IMR-90 (cell line): ENCODE measurements around the gene TPH1. TPM values are rescaled to one million over a fixed set of nuclear protein-coding genes. Genes with fewer than 3 reads are reported as not detected.

Source experiments
- ATAC-seq: fragments of 200-7000 bp; cut with Tn5 transposase; 2 replicates; pipeline ENCODE4 v1.9.1; 2020; ENCODE audit warnings: low read depth, mild to moderate bottlenecking, moderate library complexity
- BruUV-seq: library from RNA; stranded (reverse); fragments of 400-500 nt; replicated peaks from 2 replicates; lab custom pipeline; 2021; lab: Mats Ljungman, UMichigan
- CTCF ChIA-PET: fragments of 300-600 bp; formaldehyde crosslinking; extraction: SDS; loops from one replicate; lab custom pipeline; 2021; ENCODE audit warnings: antibody characterized with exemption; lab: Yijun Ruan, JAX
- POLR2A ChIA-PET: fragments of 300-600 bp; sonication (Branson Sonifier 250); formaldehyde crosslinking; loops from one replicate; lab custom pipeline; 2022; ENCODE audit warnings: antibody characterized with exemption; ENCODE audit not compliant: unreplicated experiment; lab: Charles Lee
- DNase-seq: peaks from one replicate; pipeline ENCODE4 v3.0.0; 2013
- H2AFZ ChIP-seq: replicated peaks from 2 replicates; pipeline ENCODE3; 2013; ENCODE audit warnings: low read length, mild to moderate bottlenecking; ENCODE audit not compliant: poor library complexity
- H2AK5ac ChIP-seq: 2 replicates; pipeline ENCODE4 v1.6.1; 2013; ENCODE audit warnings: low read depth, low read length, inconsistent platforms
- H2AK9ac ChIP-seq: replicated peaks from 2 replicates; pipeline ENCODE3; 2013; ENCODE audit warnings: mild to moderate bottlenecking, low read depth, low read length, moderate library complexity; ENCODE audit not compliant: poor library complexity
- H2BK120ac ChIP-seq: 2 replicates; pipeline ENCODE4 v1.6.1; 2013; ENCODE audit warnings: low read depth, low read length, inconsistent platforms
- H2BK15ac ChIP-seq: 3 replicates; pipeline ENCODE4 v1.6.1; 2013; ENCODE audit warnings: low read depth, low read length, inconsistent platforms
- H2BK20ac ChIP-seq: 2 replicates; pipeline ENCODE4 v1.6.1; 2013; ENCODE audit warnings: low read depth, mild to moderate bottlenecking, inconsistent platforms, low read length, moderate library complexity
- H2BK5ac ChIP-seq: 2 replicates; pipeline ENCODE4 v1.6.1; 2013; ENCODE audit warnings: mild to moderate bottlenecking, low read depth, low read length, inconsistent platforms; ENCODE audit not compliant: poor library complexity, severe bottlenecking
- H3K14ac ChIP-seq: replicated peaks from 2 replicates; pipeline ENCODE4 v1.6.1; 2013; ENCODE audit warnings: low read depth, low read length, inconsistent platforms
- H3K18ac ChIP-seq: 2 replicates; pipeline ENCODE4 v1.6.1; 2013; ENCODE audit warnings: low read depth, low read length, control low read depth
- H3K23ac ChIP-seq: 2 replicates; pipeline ENCODE4 v1.6.1; 2013; ENCODE audit warnings: low read depth, low read length, inconsistent platforms
- H3K27ac ChIP-seq: 2 replicates; pipeline ENCODE4 v1.5.1; 2013; ENCODE audit warnings: mild to moderate bottlenecking, control low read depth, low read length; ENCODE audit not compliant: insufficient read depth
- H3K27me3 ChIP-seq: 2 replicates; pipeline ENCODE4 v1.6.1; 2013; ENCODE audit warnings: low read length; ENCODE audit not compliant: control insufficient read depth, insufficient read depth
- H3K36me3 ChIP-seq: 2 replicates; pipeline ENCODE4 v1.6.1; 2013; ENCODE audit warnings: low read length, mixed read lengths; ENCODE audit not compliant: control insufficient read depth, insufficient read depth
- H3K4ac ChIP-seq: 2 replicates; pipeline ENCODE4 v1.6.1; 2013; ENCODE audit warnings: low read depth, low read length, inconsistent platforms
- H3K4me1 ChIP-seq: 2 replicates; pipeline ENCODE4 v1.6.1; 2013; ENCODE audit warnings: low read length, mixed read lengths; ENCODE audit not compliant: control insufficient read depth, insufficient read depth
- H3K4me2 ChIP-seq: 2 replicates; pipeline ENCODE4 v1.6.1; 2013; ENCODE audit warnings: low read depth, mild to moderate bottlenecking, control low read depth, low read length, moderate library complexity
- H3K4me3 ChIP-seq: 2 replicates; pipeline ENCODE4 v1.5.1; 2013; ENCODE audit warnings: low read depth, mild to moderate bottlenecking, control low read depth, low read length, moderate library complexity; ENCODE audit not compliant: insufficient read depth
- H3K56ac ChIP-seq: 2 replicates; pipeline ENCODE4 v1.6.1; 2013; ENCODE audit warnings: low read length, inconsistent platforms; ENCODE audit not compliant: insufficient read depth; ENCODE audit errors: extremely low read depth
- H3K79me1 ChIP-seq, 2 experiments: 2 replicates each; pipeline ENCODE4 v1.6.1; 2013; ENCODE audit warnings: low read length in 2 of 2, inconsistent platforms in 1 of 2, low read depth in 1 of 2
- H3K9ac ChIP-seq: 2 replicates; pipeline ENCODE4 v1.6.1; 2013; ENCODE audit warnings: low read depth, low read length, control low read depth
- H3K9me1 ChIP-seq: 2 replicates; pipeline ENCODE4 v1.6.1; 2013; ENCODE audit warnings: low read length, inconsistent platforms; ENCODE audit not compliant: insufficient read depth
- H3K9me3 ChIP-seq: 2 replicates; pipeline ENCODE4 v1.6.1; 2013; ENCODE audit warnings: low read length; ENCODE audit not compliant: control insufficient read depth, insufficient read depth
- H4K20me1 ChIP-seq: 2 replicates; pipeline ENCODE4 v1.6.1; 2013; ENCODE audit warnings: low read length, inconsistent platforms; ENCODE audit not compliant: insufficient read depth
- H4K5ac ChIP-seq: 2 replicates; pipeline ENCODE4 v1.6.1; 2013; ENCODE audit warnings: mild to moderate bottlenecking, low read depth, low read length, control low read depth
- H4K8ac ChIP-seq, 2 experiments: 2 replicates each; pipeline ENCODE4 v1.6.1; 2013; ENCODE audit warnings: low read depth in 2 of 2, low read length in 2 of 2, control low read depth in 1 of 2, inconsistent platforms in 1 of 2
- H4K91ac ChIP-seq: 2 replicates; pipeline ENCODE4 v1.6.1; 2013; ENCODE audit warnings: low read depth, low read length, inconsistent platforms; ENCODE audit not compliant: insufficient read depth
- BHLHE40 ChIP-seq: fragments of 150-350 bp; IDR thresholded peaks from 2 replicates; pipeline ENCODE4 v1.6.1; 2016; ENCODE audit warnings: mild to moderate bottlenecking, low read depth, low read length
- RFX5 ChIP-seq: IDR thresholded peaks from 2 replicates; pipeline ENCODE4 v1.8.0; 2012; ENCODE audit warnings: low read depth, mild to moderate bottlenecking, low read length, moderate library complexity
- WGBS, 2 experiments: methylation state at CpG; one replicate each; pipeline versions ENCODE4 v1.1.5 to v1.1.7; 2013; ENCODE audit warnings: missing lambda C conversion rate in 2 of 2; ENCODE audit not compliant: insufficient read length in 1 of 2; ENCODE audit errors: extremely low coverage in 2 of 2; 5-methylcytosine and 5-hydroxymethylcytosine counted together
- dilution Hi-C: fragments of 300-500 bp; cut with HindIII; formaldehyde crosslinking; loops from one replicate; pipeline ENCODE4 v1.14.3; 2018; ENCODE audit warnings: low sequenced_read_pairs; ENCODE audit not compliant: unreplicated experiment
- in situ Hi-C: fragments of 300-500 bp; cut with MboI; formaldehyde crosslinking; loops from 3 replicates; pipeline ENCODE4 v1.14.3; 2019; ENCODE audit warnings: low sequenced_read_pairs, inconsistent platforms, mixed read lengths
- intact Hi-C: fragments of 100-400 bp; cut with micrococcal nuclease; formaldehyde crosslinking; loops from 2 replicates; pipeline ENCODE4 v1.10.0; 2022
- polyA plus RNA-seq, 3 experiments: library from polyadenylated mRNA; depleted of rRNA; stranded (reverse); fragments of >200 nt; gene quantifications; 2 replicates each; pipeline ENCODE4 v1.2.3, GENCODE V29; 2012; ENCODE audit warnings: low replicate concordance in 1 of 3
- total RNA-seq: library from RNA; depleted of rRNA; stranded (reverse); fragments of >200 nt; gene quantifications from 2 replicates; pipeline ENCODE4 v1.2.3, GENCODE V29; 2012

The TPH1 gene
- total and polyA plus RNA-seq, 2 of the 4 experiments (the other 2 are of a cell fraction): under 0.01 to 0.07 TPM

DNA sequence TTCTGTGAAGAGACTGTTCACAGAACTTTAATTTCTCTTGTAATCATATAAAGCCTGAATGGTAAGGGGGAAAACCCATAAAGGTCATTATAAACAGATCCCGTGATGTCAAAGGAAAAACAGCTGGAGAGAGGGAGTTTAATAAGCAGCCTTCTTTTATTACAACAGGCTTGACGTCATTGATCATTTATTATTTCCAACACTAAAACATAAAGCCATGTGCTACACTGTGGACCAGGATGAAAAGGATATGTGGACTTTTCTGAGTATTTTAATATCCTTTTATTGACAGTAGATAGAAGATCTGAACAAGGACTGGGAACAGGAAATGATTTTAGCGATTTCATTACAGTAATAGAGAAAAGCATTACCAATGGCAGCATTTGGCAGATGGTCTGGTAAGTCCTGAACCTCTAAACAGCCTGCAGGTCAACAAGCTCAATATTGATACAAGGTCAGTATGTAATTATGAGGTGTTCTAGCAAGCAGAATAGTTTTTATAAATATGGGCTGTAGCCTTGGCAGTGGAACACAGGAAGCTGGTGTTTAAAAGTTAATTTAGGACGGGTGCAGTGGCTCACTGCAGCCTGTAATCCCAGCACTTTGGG, 25.1 kb upstream of the TPH1 start:
- no peak overlapping the region for H3K56ac ChIP-seq
- H3K4me2 ChIP-seq: peak overlapping the region; percentile 70; the same call in 1 of the 2 replicates
- peaks cover 6% of the 10 kb centered on the region; the same call in 1 of the 2 replicates for H3K4me1 ChIP-seq
- no peak overlapping the region for H2AK5ac ChIP-seq
- no peak overlapping the region for H4K91ac ChIP-seq
- peak overlapping the region; percentile 36 for H2AFZ ChIP-seq
- in situ Hi-C loops: no loop called here
- CTCF ChIA-PET: interaction anchor here (0.8 kb wide), 1 partner anchor 11 kb away, joined by 3 read pairs; no protein-coding TSS in a partner anchor
- no TSS peak for BruUV-seq
- H2BK15ac ChIP-seq: no peak overlapping the region
- no peak overlapping the region for H3K4ac ChIP-seq
- peak overlapping the region; percentile 39; the same call in 1 of the 2 replicates for H3K18ac ChIP-seq
- no peak overlapping the region for H3K14ac ChIP-seq
- peaks cover 9% of the 10 kb centered on the region for H3K9me1 ChIP-seq
- no peaks in the 10 kb centered on the region for H3K36me3 ChIP-seq
- H4K20me1 ChIP-seq: no peaks in the 10 kb centered on the region
- H3K9ac ChIP-seq: no peak overlapping the region
- peak overlapping the region; percentile 100; the same call in 1 of the 2 replicates for H3K27ac ChIP-seq
- H4K5ac ChIP-seq: no peak overlapping the region; the same call in 1 of the 2 replicates
- no peaks in the 10 kb centered on the region for H3K79me1 ChIP-seq
- DNase-seq (peak; percentile 81), ATAC-seq (peak; percentile 69)
- H2BK5ac ChIP-seq: no peak overlapping the region
- intact Hi-C loops: no loop called here
- POLR2A ChIA-PET: no interaction called here
- H2BK120ac ChIP-seq: no peak overlapping the region
- no peak overlapping the region for H4K8ac ChIP-seq
- no peaks in the 10 kb centered on the region for H3K9me3 ChIP-seq
- no peaks in the 10 kb centered on the region for H3K27me3 ChIP-seq
- no peak overlapping the region for H3K23ac ChIP-seq
- H2AK9ac ChIP-seq: no peak overlapping the region
- no CpG with 5 or more reads among the region's 4 CpGs for WGBS, 2 experiments
- dilution Hi-C loops: no loop called here
- H3K4me3 ChIP-seq: no peak overlapping the region
- H2BK20ac ChIP-seq: no peak overlapping the region
- TF ChIP-seq RFX5: no peak
- peak; percentile 35 for TF ChIP-seq BHLHE40
